Measurements from ENCODE around the gene UMODL1.
"Not testable (repeated sequence)": the region's sequence is repeated elsewhere in the genome, so short reads cannot be mapped to it uniquely, and the experiment has no call there.

The UMODL1 gene

GRCh38 chr21:42069843-42070242 is 1.3 kb upstream of the UMODL1 start:
- H3K4me3 ChIP-seq (ENCODE audit: low read depth, low read length): no peak overlapping the region

GRCh38 chr21:42073145-42074099 is 2.3 kb downstream of the UMODL1 start:
- H3K4me3 ChIP-seq (ENCODE audit: low read depth, low read length): no peak overlapping the region
- DNase-seq (ENCODE audit: low read depth): no peak
- TF ChIP-seq CTCF (conservative IDR thresholded peaks at IDR 0.05; ENCODE audit: low read depth, low read length): peak; percentile 1

More at GRCh38 chr21:42069843-42070242, 1.3 kb upstream of the UMODL1 start:
- no peak for DNase-seq (ENCODE audit: low read depth)
- TF ChIP-seq CTCF (conservative IDR thresholded peaks at IDR 0.05; ENCODE audit: low read depth, low read length): no peak

GRCh38 chr21:42075686-42076471 is 4.8 kb downstream of the UMODL1 start:
- no peak overlapping the region for H3K4me3 ChIP-seq (ENCODE audit: low read depth, low read length)
- no peak for TF ChIP-seq CTCF (conservative IDR thresholded peaks at IDR 0.05; ENCODE audit: low read depth, low read length)
- no peak for DNase-seq (ENCODE audit: low read depth)

GRCh38 chr21:42077685-42078238 is 6.6 kb downstream of the UMODL1 start:
- not testable (repeated sequence) for DNase-seq (ENCODE audit: low read depth); H3K4me3 ChIP-seq (ENCODE audit: low read depth, low read length)

GRCh38 chr21:42078247-42079007 is 7.3 kb downstream of the UMODL1 start:
- not testable (repeated sequence) for DNase-seq (ENCODE audit: low read depth); H3K4me3 ChIP-seq (ENCODE audit: low read depth, low read length)

GRCh38 chr21:42079008-42079938 is 8.2 kb downstream of the UMODL1 start:
- H3K4me3 ChIP-seq (ENCODE audit: low read depth, low read length): no peak overlapping the region
- no peak for DNase-seq (ENCODE audit: low read depth)
- TF ChIP-seq CTCF (conservative IDR thresholded peaks at IDR 0.05; ENCODE audit: low read depth, low read length): no peak
